ENCODE data around the gene TF. TPM values are rescaled to one million over a fixed set of nuclear protein-coding genes. Genes with fewer than 3 reads are reported as not detected.

Gene TF
- total RNA-seq, 1 donor from 2014 or later = 1.3 TPM

- Histone ChIP-seq H3K4me1 (no peaks in the 10 kb centered on the region), H3K9me3 (replicated peaks) (no peaks in the 10 kb centered on the region), H3K27me3 (ENCODE audit: low read depth) (peaks cover 6% of the 10 kb centered on the region), H3K4me3 (no peak overlapping the region), H3K27ac (replicated peaks) (no peak overlapping the region), H3K36me3 (no peaks in the 10 kb centered on the region)
- intact Hi-C loops (cut with micrococcal nuclease) = no loop called here
- DNase-seq = no peak
- no peak for TF ChIP-seq CTCF (IDR thresholded peaks at IDR 0.05; ENCODE audit: borderline replicate concordance)
Measured at GRCh38 chr3:133753107-133753778, 7.0 kb downstream of the TF start.

DNA sequence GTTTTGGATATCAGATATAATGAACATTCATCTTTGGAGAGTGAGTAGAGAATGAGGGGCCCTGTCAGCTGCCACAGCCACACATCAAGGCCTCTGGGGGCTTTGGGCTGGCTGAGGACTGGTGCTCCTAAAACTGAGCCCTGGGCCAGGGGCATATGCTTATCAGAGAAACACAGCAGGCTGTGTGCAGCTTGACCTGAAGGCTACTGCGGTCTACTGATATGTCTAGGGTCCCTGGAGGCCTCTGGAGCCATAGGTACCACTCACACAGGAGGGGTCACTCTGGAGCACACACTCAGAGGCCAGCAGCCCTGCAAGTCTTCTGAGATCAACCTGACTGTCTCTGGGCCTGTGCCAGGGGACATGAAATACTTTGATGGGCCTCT is 7.6 kb downstream of the TF start:
- TF ChIP-seq CTCF (IDR thresholded peaks at IDR 0.05; ENCODE audit: borderline replicate concordance) = no peak
- peaks cover under 1% of the 10 kb centered on the region for H3K27me3 ChIP-seq (ENCODE audit: low read depth)
- no peaks in the 10 kb centered on the region for H3K4me1 ChIP-seq
- H3K4me3 ChIP-seq = no peak overlapping the region
- no peak overlapping the region for H3K27ac ChIP-seq (replicated peaks)
- intact Hi-C loops (cut with micrococcal nuclease) = no loop called here
- H3K9me3 ChIP-seq (replicated peaks) = no peaks in the 10 kb centered on the region
- no peaks in the 10 kb centered on the region for H3K36me3 ChIP-seq
- DNase-seq = no peak

DNA sequence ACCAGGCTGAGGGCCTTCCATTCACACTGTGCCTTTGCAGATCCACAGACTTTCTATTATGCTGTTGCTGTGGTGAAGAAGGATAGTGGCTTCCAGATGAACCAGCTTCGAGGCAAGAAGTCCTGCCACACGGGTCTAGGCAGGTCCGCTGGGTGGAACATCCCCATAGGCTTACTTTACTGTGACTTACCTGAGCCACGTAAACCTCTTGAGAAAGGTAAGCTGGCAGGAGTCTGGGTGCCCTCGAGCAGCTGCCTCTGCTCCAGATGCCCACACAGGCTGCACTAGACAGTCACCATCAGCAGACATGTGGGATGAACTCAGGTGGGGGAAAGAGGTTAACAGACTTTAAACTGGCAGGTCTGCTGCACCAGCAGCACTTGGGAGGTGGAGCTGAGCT is 8.3 kb downstream of the TF start:
- no peak overlapping the region for H3K4me3 ChIP-seq
- DNase-seq = no peak
- no peaks in the 10 kb centered on the region for H3K9me3 ChIP-seq (replicated peaks)
- no peaks in the 10 kb centered on the region for H3K4me1 ChIP-seq
- H3K27me3 ChIP-seq (ENCODE audit: low read depth) = no peaks in the 10 kb centered on the region
- H3K27ac ChIP-seq (replicated peaks) = no peak overlapping the region
- TF ChIP-seq CTCF (IDR thresholded peaks at IDR 0.05; ENCODE audit: borderline replicate concordance) = no peak
- H3K36me3 ChIP-seq = no peaks in the 10 kb centered on the region
- intact Hi-C loops (cut with micrococcal nuclease) = no loop called here

- H3K4me3 ChIP-seq = no peak overlapping the region
- no peaks in the 10 kb centered on the region for H3K9me3 ChIP-seq (replicated peaks)
- H3K36me3 ChIP-seq = no peaks in the 10 kb centered on the region
- no peaks in the 10 kb centered on the region for H3K27me3 ChIP-seq (ENCODE audit: low read depth)
- DNase-seq = no peak
- no peaks in the 10 kb centered on the region for H3K4me1 ChIP-seq
- intact Hi-C loops (cut with micrococcal nuclease) = no loop called here
- no peak overlapping the region for H3K27ac ChIP-seq (replicated peaks)
- no peak for TF ChIP-seq CTCF (IDR thresholded peaks at IDR 0.05; ENCODE audit: borderline replicate concordance)
Measured at GRCh38 chr3:133754973-133755828, 9.0 kb downstream of the TF start.

- no peak overlapping the region for H3K4me3 ChIP-seq
- no peaks in the 10 kb centered on the region for H3K27me3 ChIP-seq (ENCODE audit: low read depth)
- no peak overlapping the region for H3K27ac ChIP-seq (replicated peaks)
- H3K4me1 ChIP-seq = no peaks in the 10 kb centered on the region
- no peaks in the 10 kb centered on the region for H3K36me3 ChIP-seq
- H3K9me3 ChIP-seq (replicated peaks) = no peaks in the 10 kb centered on the region
- intact Hi-C loops (cut with micrococcal nuclease) = no loop called here
- no peak for TF ChIP-seq CTCF (IDR thresholded peaks at IDR 0.05; ENCODE audit: borderline replicate concordance)
- no peak for DNase-seq
Measured at GRCh38 chr3:133756716-133757694, 10.8 kb downstream of the TF start.
